NCI-H1930 (cell line): ENCODE data around the gene GAGE10.
"Not testable (repeated sequence)": the region's sequence is repeated elsewhere in the genome, so short reads cannot be mapped to it uniquely, and the experiment has no call there.

Experiments
- DNase-seq, 2 experiments: peaks; one replicate each; lab custom pipeline; 2025; lab: John Stamatoyannopoulos, UW

GAGE10 gene

DNA sequence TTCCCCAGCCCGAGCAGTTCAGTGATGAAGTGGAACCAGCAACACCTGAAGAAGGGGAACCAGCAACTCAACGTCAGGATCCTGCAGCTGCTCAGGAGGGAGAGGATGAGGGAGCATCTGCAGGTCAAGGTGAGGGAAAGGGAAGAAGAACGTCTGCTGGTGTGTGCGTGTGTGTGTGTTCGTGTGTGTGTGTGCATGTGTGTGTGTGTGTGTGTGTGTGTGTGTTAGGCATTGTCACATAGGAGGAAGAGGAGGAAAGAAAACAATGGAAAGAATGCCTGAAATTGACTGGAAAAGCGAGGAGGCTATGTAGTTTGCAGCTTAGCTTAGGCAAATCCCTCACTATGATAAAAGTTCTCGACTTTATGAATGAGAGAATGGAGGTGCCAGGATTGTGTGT lies 20.3 kb downstream of the GAGE10 start:
- not testable (repeated sequence) for DNase-seq

DNA sequence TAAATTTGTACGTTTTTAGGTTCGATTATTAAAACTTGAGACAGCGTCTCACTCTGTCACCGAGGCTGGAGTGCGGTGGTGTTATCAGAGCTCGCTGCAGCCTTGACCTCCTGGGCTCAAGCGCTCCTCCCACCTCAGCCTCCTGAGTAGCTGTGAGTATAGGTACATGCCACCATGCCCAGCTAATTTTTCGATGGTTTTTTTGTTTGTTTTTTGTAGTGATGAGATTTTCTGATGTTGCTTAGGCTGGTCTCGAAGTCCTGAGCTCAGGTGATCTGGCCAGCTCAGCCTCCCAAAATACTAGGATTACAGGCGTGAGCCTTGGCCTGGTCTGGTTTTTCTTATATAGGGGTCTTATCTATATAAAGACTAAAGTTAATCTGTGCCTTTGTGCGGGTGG lies 27.0 kb downstream of the GAGE10 start:
- not testable (repeated sequence) for DNase-seq

DNA sequence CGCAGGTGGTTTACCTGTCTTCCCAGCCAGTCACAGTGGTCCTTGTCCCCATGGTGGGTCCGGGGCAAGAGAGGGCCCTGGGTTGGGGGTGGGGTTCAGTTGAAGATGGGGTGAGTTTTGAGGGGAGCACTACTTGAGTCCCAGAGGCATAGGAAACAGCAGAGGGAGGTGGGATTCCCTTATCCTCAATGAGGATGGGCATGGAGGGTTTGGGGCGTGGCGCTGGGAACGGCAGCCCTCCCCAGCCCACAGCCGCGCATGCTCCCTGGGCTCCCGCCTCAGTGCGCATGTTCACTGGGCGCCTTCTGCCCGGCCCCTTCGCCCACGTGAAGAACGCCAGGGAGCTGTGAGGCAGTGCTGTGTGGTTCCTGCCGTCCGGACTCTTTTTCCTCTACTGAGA lies 27.8 kb downstream of the GAGE10 start, which contains the start of gene GAGE13:
Gene GAGE13 (plus strand): TSS at position 301 of the 400 bp plus-strand sequence. CDS start 1,156 bp downstream, outside the sequence.
- not testable (repeated sequence) for DNase-seq

DNA sequence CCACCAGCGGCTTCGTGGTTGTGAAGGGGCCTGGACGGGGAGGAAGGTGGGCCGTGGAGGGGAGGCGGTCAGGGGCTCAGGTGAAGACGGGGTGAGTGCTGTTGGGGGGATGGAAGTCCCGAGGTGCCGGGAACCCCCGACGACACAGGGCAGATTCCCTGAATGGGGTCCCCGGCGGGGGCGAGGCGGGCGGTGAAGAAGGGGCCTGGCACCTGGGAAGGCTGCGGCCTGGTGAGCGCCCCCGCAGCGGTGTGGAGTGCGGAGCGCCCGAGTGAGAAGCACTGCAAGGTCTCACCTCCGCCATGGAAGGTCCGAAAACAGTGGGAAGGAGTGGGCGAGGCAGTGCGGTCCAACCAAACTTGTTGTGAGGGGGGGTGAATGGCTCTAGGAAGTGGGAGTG lies 28.4 kb downstream of the GAGE10 start:
- DNase-seq: not testable (repeated sequence)

DNA sequence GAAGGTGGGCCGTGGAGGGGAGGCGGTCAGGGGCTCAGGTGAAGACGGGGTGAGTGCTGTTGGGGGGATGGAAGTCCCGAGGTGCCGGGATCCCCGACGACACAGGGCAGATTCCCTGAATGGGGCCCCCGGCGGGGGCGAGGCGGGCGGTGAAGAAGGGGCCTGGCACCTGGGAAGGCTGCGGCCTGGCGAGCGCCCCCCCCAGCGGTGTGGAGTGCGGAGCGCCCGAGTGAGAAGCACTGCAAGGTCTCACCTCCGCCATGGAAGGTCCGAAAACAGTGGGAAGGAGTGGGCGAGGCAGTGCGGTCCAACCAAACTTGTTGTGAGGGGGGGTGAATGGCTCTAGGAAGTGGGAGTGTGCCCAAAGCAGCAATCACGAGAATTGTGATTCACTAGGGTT lies 38.0 kb downstream of the GAGE10 start:
- DNase-seq: not testable (repeated sequence)

DNA sequence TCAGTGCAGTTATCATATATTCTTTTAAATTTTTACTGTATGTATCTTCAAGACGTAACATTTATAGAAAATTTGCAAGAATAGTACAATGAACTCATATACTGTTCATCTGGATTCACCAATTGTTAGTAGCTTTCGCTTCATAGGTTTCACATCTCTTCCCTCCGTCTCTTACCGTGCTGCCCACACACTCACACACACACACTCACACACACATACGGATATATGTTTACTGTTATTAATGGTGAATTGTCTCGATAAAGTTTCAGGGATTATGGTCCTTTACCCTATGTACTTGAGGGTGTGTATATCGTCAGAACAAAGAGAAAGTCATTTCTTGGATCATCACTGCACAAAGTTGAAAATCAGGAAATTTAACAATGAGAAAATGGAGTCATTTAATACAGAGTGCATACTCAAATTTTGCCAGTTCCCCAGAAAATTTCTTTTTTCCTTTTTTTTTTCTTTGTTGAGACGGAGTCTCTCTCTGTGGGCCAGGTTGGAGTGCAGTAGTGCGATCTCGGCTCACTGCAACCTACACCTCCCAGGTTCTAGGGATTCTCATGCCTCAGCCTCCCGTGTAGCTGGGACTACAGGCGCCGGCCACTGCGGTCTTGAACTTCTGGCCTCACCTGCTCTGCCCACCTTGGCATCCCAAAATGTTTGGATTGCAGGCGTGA lies 41.2 kb downstream of the GAGE10 start:
- DNase-seq: not testable (repeated sequence)

DNA sequence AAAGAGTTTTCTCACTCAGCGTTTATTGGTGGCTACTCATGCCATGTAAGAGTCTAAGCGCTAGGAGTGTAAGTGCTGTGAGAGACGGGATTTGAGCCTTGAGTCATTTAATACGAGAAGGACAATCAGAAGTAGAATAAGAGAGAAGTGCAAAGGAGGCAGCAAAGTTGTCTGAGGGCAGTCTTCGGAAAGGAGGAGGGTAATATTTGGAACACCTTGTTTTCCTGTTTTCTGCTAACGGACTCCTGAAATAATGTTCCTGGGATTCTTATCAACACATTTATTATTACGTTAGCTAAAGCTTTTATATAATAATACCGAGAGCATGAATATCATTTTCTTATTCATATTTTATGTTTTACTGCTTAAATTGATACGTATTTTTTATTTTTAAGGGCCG lies 42.0 kb downstream of the GAGE10 start:
- not testable (repeated sequence) for DNase-seq

DNA sequence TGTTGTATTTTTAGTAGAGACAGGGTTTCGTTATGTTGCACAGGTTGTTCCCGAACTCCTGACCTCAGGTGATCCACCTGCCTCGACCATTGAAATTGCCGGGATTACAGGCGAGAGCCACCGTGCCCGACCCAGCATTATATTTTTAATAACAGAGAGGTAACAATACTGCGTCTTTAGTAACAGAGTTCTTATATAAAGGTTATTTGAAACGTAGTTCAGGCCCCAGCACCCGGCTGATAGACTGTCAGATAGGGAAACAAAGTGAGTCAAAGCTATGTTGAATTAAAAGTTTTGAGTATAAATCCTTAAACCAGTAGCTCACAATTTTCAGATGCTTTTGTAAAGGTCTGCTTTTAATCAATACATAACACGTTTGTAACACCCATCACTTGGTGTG lies 42.7 kb downstream of the GAGE10 start:
- not testable (repeated sequence) for DNase-seq
